MM.1S (cell line): Measurements from ENCODE around the gene PELO.

Source experiments
- DNase-seq: peaks from one replicate; pipeline ENCODE4 v3.0.0-alpha.2; 2015
- H2AFZ ChIP-seq: fragments of 300-600 bp; sonication (generic); 2 replicates; pipeline ENCODE4 v1.6.0; 2016; ENCODE audit warnings: antibody characterized with exemption, low read length
- H3F3A ChIP-seq: fragments of 300-600 bp; sonication (generic); 2 replicates; pipeline ENCODE4 v1.6.1; 2016; ENCODE audit warnings: mild to moderate bottlenecking, antibody characterized with exemption, low read length, moderate library complexity, mixed read lengths; ENCODE audit not compliant: insufficient read depth
- H3K27ac ChIP-seq: fragments of 300-600 bp; sonication (generic); 2 replicates; pipeline ENCODE4 v1.5.1; 2016; ENCODE audit warnings: mild to moderate bottlenecking, low read length
- H3K27me3 ChIP-seq: fragments of 300-600 bp; sonication (generic); replicated peaks from 2 replicates; pipeline ENCODE4 v1.6.0; 2016; ENCODE audit warnings: low read length; ENCODE audit not compliant: insufficient read depth
- H3K36me3 ChIP-seq: fragments of 300-600 bp; sonication (generic); replicated peaks from 2 replicates; pipeline ENCODE4 v1.6.1; 2016; ENCODE audit warnings: mild to moderate bottlenecking, low read length, mixed read lengths; ENCODE audit not compliant: insufficient read depth
- H3K4me1 ChIP-seq: fragments of 300-600 bp; sonication (generic); 2 replicates; pipeline ENCODE4 v1.6.1; 2016; ENCODE audit warnings: low read length, mixed read lengths
- H3K4me2 ChIP-seq: fragments of 300-600 bp; sonication (generic); 2 replicates; pipeline ENCODE4 v1.6.0; 2016; ENCODE audit warnings: low read depth, low read length
- H3K4me3 ChIP-seq: fragments of 300-600 bp; sonication (generic); 2 replicates; pipeline ENCODE4 v1.5.1; 2016; ENCODE audit warnings: low read length, mixed read lengths
- H3K79me2 ChIP-seq: fragments of 300-600 bp; sonication (generic); 2 replicates; pipeline ENCODE4 v1.6.1; 2016; ENCODE audit warnings: mixed run types, low read length, mixed read lengths
- H3K9ac ChIP-seq: fragments of 300-600 bp; sonication (generic); 2 replicates; pipeline ENCODE4 v1.6.1; 2016; ENCODE audit warnings: low read length, mixed read lengths
- H3K9me2 ChIP-seq: fragments of 300-600 bp; sonication (generic); replicated peaks from 2 replicates; pipeline ENCODE4 v1.6.1; 2016; ENCODE audit warnings: mild to moderate bottlenecking, low read length, mixed read lengths; ENCODE audit not compliant: insufficient read depth
- H3K9me3 ChIP-seq: fragments of 300-600 bp; sonication (generic); replicated peaks from 2 replicates; pipeline ENCODE4 v1.6.1; 2016; ENCODE audit warnings: mild to moderate bottlenecking, low read length, mixed read lengths; ENCODE audit not compliant: insufficient read depth
- H4K20me1 ChIP-seq: fragments of 300-600 bp; sonication (generic); 2 replicates; pipeline ENCODE4 v1.6.1; 2016; ENCODE audit warnings: mild to moderate bottlenecking, low read length, moderate library complexity, mixed read lengths; ENCODE audit not compliant: insufficient read depth
- CTCF ChIP-seq: fragments of 300-600 bp; sonication (generic); IDR thresholded peaks from 2 replicates; pipeline ENCODE4 v1.5.1; 2016; ENCODE audit warnings: antibody characterized with exemption, low read length, mixed read lengths
- EZH2 ChIP-seq: fragments of 300-600 bp; sonication (generic); optimal IDR thresholded peaks from 2 replicates; pipeline ENCODE3; 2017; ENCODE audit warnings: low read depth, mild to moderate bottlenecking, antibody characterized with exemption, low read length, mixed read lengths
- EZH2phosphoT487 ChIP-seq: fragments of 300-600 bp; sonication (generic); IDR thresholded peaks from 2 replicates; pipeline ENCODE4 v1.6.1; 2018; ENCODE audit warnings: antibody characterized with exemption, low read length

PELO gene

GRCh38 chr5:52754051-52754450, 33.7 kb upstream of the PELO start:
- H3K4me3 ChIP-seq = no peak overlapping the region
- no peak overlapping the region for H3K9ac ChIP-seq
- no peaks in the 10 kb centered on the region for H3F3A ChIP-seq
- no peaks in the 10 kb centered on the region for H3K9me2 ChIP-seq
- no peak for TF ChIP-seq EZH2
- TF ChIP-seq EZH2phosphoT487 = no peak
- no peak for TF ChIP-seq CTCF
- no peaks in the 10 kb centered on the region for H4K20me1 ChIP-seq
- no peak overlapping the region for H3K27ac ChIP-seq
- no peaks in the 10 kb centered on the region for H3K79me2 ChIP-seq
- H3K27me3 ChIP-seq = no peaks in the 10 kb centered on the region
- no peaks in the 10 kb centered on the region for H3K4me1 ChIP-seq
- no peaks in the 10 kb centered on the region for H3K9me3 ChIP-seq
- no peaks in the 10 kb centered on the region for H3K36me3 ChIP-seq
- H2AFZ ChIP-seq = no peak overlapping the region
- H3K4me2 ChIP-seq = no peak overlapping the region
- no peak for DNase-seq

- Histone ChIP-seq H3K9me3 (no peaks in the 10 kb centered on the region), H3K27ac (no peak overlapping the region), H2AFZ (no peak overlapping the region), H3K4me2 (no peak overlapping the region), H3K36me3 (no peaks in the 10 kb centered on the region), H3F3A (no peaks in the 10 kb centered on the region), H3K9ac (no peak overlapping the region), H4K20me1 (no peaks in the 10 kb centered on the region), H3K27me3 (no peaks in the 10 kb centered on the region), H3K9me2 (no peaks in the 10 kb centered on the region), H3K79me2 (no peaks in the 10 kb centered on the region), H3K4me1 (no peaks in the 10 kb centered on the region), H3K4me3 (no peak overlapping the region)
- no peak for TF ChIP-seq CTCF
- no peak for TF ChIP-seq EZH2
- no peak for TF ChIP-seq EZH2phosphoT487
- DNase-seq = no peak
These were observed 30.2 kb upstream of the PELO start for GRCh38 chr5:52757527-52757926.

- no peak overlapping the region for H3K9ac ChIP-seq
- DNase-seq = no peak
- H3K4me2 ChIP-seq = no peak overlapping the region
- no peak overlapping the region for H3K4me3 ChIP-seq
- no peaks in the 10 kb centered on the region for H3K9me3 ChIP-seq
- H3K9me2 ChIP-seq = no peaks in the 10 kb centered on the region
- no peak overlapping the region for H2AFZ ChIP-seq
- H3K79me2 ChIP-seq = no peaks in the 10 kb centered on the region
- TF ChIP-seq EZH2 (no peak), EZH2phosphoT487 (no peak), CTCF (no peak)
- no peaks in the 10 kb centered on the region for H3K4me1 ChIP-seq
- no peaks in the 10 kb centered on the region for H3F3A ChIP-seq
- H3K27me3 ChIP-seq = no peaks in the 10 kb centered on the region
- no peaks in the 10 kb centered on the region for H4K20me1 ChIP-seq
- H3K36me3 ChIP-seq = no peaks in the 10 kb centered on the region
- H3K27ac ChIP-seq = no peak overlapping the region
These were observed 29.7 kb upstream of the PELO start for GRCh38 chr5:52758014-52758413.
